Stomach (tissue), 9 donors: ENCODE measurements around the gene GOT1. TPM values are rescaled to one million over a fixed set of nuclear protein-coding genes. Genes with fewer than 3 reads are reported as not detected.

Experiments used
- DNase-seq, 2 donors: peaks; one replicate each; pipeline versions ENCODE4 v3.0.0 to v3.0.0-alpha.2; 2013 to 2019
- H3K27ac ChIP-seq, 5 donors: fragments of 200-600 bp in 4 of 5; sonication (generic) in 4 of 5; one replicate each; pipeline ENCODE4 v1.5.1; 2013 to 2019; ENCODE audit warnings: mild to moderate bottlenecking in 1 of 5, moderate library complexity in 1 of 5
- H3K27me3 ChIP-seq, 3 donors: fragments of 200-600 bp; sonication (generic); one replicate each; pipeline ENCODE4 v1.5.1; 2017 to 2019; ENCODE audit warnings: mixed run types in 1 of 3
- H3K36me3 ChIP-seq, 4 donors: fragments of 200-600 bp; sonication (generic); 1 replicate in 3 of 4; 2 replicates in 1 of 4; pipeline ENCODE4 v1.5.1; 2016 to 2019
- H3K4me1 ChIP-seq, 4 donors: fragments of 200-600 bp; sonication (generic); one replicate each; pipeline ENCODE4 v1.5.1; 2016 to 2019
- H3K4me3 ChIP-seq, 4 donors: fragments of 200-600 bp; sonication (generic) in 3 of 4; one replicate each; pipeline ENCODE4 v1.5.1; 2016 to 2019; ENCODE audit warnings: mild to moderate bottlenecking in 1 of 4
- H3K9me3 ChIP-seq, 4 donors: fragments of 200-600 bp; sonication (generic); one replicate each; pipeline ENCODE4 v1.5.1; 2016 to 2019
- CTCF ChIP-seq, 7 experiments: fragments of 450-650 bp in 4 of 7; fragments of 200-600 bp in 3 of 7; sonication (generic) in 3 of 7; IDR thresholded peaks; one replicate each; pipeline ENCODE4 v1.5.1; 2016 to 2019; ENCODE audit warnings: antibody characterized with exemption in 7 of 7, control low read depth in 2 of 7, mild to moderate bottlenecking in 1 of 7
- EP300 ChIP-seq: sonication (generic); formaldehyde crosslinking; IDR thresholded peaks from one replicate; pipeline ENCODE4 v1.6.1; 2017; ENCODE audit warnings: antibody characterized with exemption
- POLR2A ChIP-seq, 4 donors: fragments of 450-650 bp; IDR thresholded peaks; one replicate each; pipeline ENCODE4 v1.6.1; 2016; ENCODE audit warnings: antibody characterized with exemption in 4 of 4, control low read depth in 2 of 4, mild to moderate bottlenecking in 1 of 4, moderate library complexity in 1 of 4
- POLR2AphosphoS5 ChIP-seq, 3 donors: sonication (generic); formaldehyde crosslinking; IDR thresholded peaks; one replicate each; pipeline ENCODE4 v1.6.1; 2016; ENCODE audit warnings: antibody characterized with exemption in 3 of 3
- WGBS, 5 donors: extraction: QIAGEN DNeasy Blood & Tissue Kit in 3 of 5; methylation state at CpG; one replicate each; pipeline versions ENCODE4 v1.1.5 to v1.1.7; 2013 to 2018; 5-methylcytosine and 5-hydroxymethylcytosine counted together
- intact Hi-C: fragments of 100-400 bp; cut with DNase I; formaldehyde crosslinking; loops from one replicate; pipeline ENCODE4 v1.15.1; 2023; ENCODE audit warnings: low total_unique reads
- polyA plus RNA-seq, 3 donors: library from polyadenylated mRNA; stranded (reverse); fragments of 200-250 nt; gene quantifications; one replicate each; pipeline ENCODE4 v1.2.3, GENCODE V29; 2013
- total RNA-seq, 5 donors: library from RNA; depleted of rRNA; stranded (reverse); fragments of >200 nt; gene quantifications; one replicate each; pipeline versions ENCODE4 v1.1.0 to v1.2.3, GENCODE V29; 2014 to 2016
- donor health status: healthy with polysubstance abuse.
- donor health status: Bipolar disorder and iron deficiency.
- donor health status: healthy.

GOT1 gene
- total and polyA plus RNA-seq, 8 donors, result 25.5 to 131 (median 39.5) TPM

GRCh38 chr10:99372546-99373271, 57.7 kb downstream of the GOT1 start:
- intact Hi-C loops, result no loop called here
- TF ChIP-seq POLR2AphosphoS5 (IDR thresholded peaks at IDR 0.05) (no peak), POLR2A (IDR thresholded peaks at IDR 0.05) (no peak)
- WGBS, 5 donors, result 62 to 76% (median 75%) methylated on average over 9 of the region's 9 CpGs
- no peak overlapping the region for H3K4me3 ChIP-seq
- H3K27ac ChIP-seq, result no peak overlapping the region
- H3K4me1 ChIP-seq, result peaks cover 0 to 7% (median 0%) of the 10 kb centered on the region in 4 donors
- H3K9me3 ChIP-seq, result no peaks in the 10 kb centered on the region
- DNase-seq, result no peak
- H3K36me3 ChIP-seq, result no peaks in the 10 kb centered on the region
- H3K27me3 ChIP-seq, result no peaks in the 10 kb centered on the region

DNA sequence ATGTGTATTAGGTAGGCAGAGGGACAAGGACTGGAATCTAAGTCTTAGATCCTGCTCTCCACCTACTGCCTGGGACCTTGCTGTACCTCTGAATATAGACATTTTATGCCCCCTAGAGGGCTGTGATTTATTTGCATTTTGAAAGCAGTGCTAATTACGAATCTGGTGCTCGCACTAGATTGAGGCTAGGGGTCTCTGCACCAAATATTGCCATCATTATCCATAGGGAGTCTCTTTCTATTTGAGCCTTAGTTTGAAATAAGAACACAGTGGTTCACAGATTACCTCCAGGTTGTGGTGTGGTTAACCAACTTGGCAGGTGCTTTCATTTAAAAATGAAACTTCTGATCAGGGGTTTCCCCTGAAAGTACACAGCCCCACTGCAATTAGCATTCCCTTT, 59.4 kb downstream of the GOT1 start:
- peak in 1 of 2 donors; percentile 48 for DNase-seq
- Histone ChIP-seq H3K9me3 (no peaks in the 10 kb centered on the region), H3K4me1 (peaks cover 0 to 7% (median 0%) of the 10 kb centered on the region in 4 donors), H3K4me3 (no peak overlapping the region), H3K36me3 (no peaks in the 10 kb centered on the region), H3K27ac (no peak overlapping the region), H3K27me3 (no peaks in the 10 kb centered on the region)
- 18 to 31% (median 23%) methylated on average over 2 of the region's 2 CpGs for WGBS, 5 donors
- TF ChIP-seq CTCF (IDR thresholded peaks at IDR 0.05) (peak in 1 of 7 experiments; percentile 28), POLR2A (IDR thresholded peaks at IDR 0.05) (no peak), POLR2AphosphoS5 (IDR thresholded peaks at IDR 0.05) (no peak)
- intact Hi-C loops, result no loop called here

DNA sequence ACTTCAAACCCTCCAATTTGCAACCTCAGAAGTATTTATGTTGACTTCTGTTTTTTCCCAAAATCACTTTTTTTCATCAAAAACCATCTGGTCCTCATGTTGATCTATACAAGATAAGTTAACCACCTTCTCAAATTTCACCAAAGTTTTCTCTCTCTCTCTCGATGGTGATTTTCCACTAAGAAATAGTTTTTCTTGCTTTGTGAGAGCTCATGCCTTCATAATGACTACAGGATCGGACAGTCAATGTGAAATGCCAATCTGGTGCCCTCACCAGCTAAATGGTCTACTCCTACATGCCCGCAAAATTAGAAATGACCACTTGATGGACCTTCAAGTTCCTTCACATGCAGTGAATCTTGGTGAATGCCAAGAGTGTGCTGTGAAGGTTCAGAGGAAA, 60.9 kb downstream of the GOT1 start:
- no peaks in the 10 kb centered on the region for H3K9me3 ChIP-seq
- no peaks in the 10 kb centered on the region for H3K36me3 ChIP-seq
- no peaks in the 10 kb centered on the region for H3K27me3 ChIP-seq
- no peak for TF ChIP-seq POLR2A (IDR thresholded peaks at IDR 0.05)
- no peak for TF ChIP-seq EP300
- TF ChIP-seq CTCF (IDR thresholded peaks at IDR 0.05), result no peak
- no peak for TF ChIP-seq POLR2AphosphoS5 (IDR thresholded peaks at IDR 0.05)
- H3K4me3 ChIP-seq, result no peak overlapping the region
- no peak for DNase-seq
- WGBS, 5 donors, result 77 to 87% (median 80%) methylated on average over 3 of the region's 3 CpGs
- H3K27ac ChIP-seq, result no peak overlapping the region
- intact Hi-C loops, result no loop called here
- H3K4me1 ChIP-seq, result peaks cover 0 to 7% (median 0%) of the 10 kb centered on the region in 4 donors

DNA sequence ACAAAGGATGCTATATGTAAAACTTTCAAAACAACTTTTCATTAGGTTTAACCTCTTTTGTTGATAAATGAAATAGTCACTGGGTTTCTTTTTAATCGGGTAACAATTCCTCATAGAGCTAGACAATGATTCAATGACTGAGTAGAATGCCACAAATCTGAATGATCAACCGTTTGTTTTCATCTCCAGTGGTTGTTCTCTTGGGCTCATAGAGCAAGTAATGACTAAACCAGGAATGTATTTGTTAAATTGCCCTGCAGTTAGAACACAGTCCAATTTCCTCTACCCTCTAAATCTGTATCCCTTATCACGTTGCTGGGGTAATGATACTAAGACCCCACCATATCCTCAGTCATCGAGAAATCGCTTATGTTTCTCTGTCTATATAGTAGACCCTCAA, 61.3 kb downstream of the GOT1 start:
- intact Hi-C loops, result no loop called here
- Histone ChIP-seq H3K27ac (no peak overlapping the region), H3K9me3 (no peaks in the 10 kb centered on the region), H3K4me3 (no peak overlapping the region), H3K36me3 (no peaks in the 10 kb centered on the region), H3K27me3 (no peaks in the 10 kb centered on the region), H3K4me1 (peaks cover 0 to 7% (median 0%) of the 10 kb centered on the region in 4 donors)
- 79 to 87% (median 83%) methylated on average over 5 of the region's 5 CpGs for WGBS, 5 donors
- DNase-seq, result no peak
- no peak for TF ChIP-seq CTCF (IDR thresholded peaks at IDR 0.05)

- no peak overlapping the region for H3K4me3 ChIP-seq
- no peak for DNase-seq
- intact Hi-C loops, result no loop called here
Measured at GRCh38 chr10:99368646-99369045, 61.8 kb downstream of the GOT1 start.

More at GRCh38 chr10:99368646-99369045, 61.8 kb downstream of the GOT1 start:
- WGBS, 5 donors, result 15 to 60% (median 44%) methylated on average over 1 of the region's 1 CpG
- no peaks in the 10 kb centered on the region for H3K36me3 ChIP-seq
- no peaks in the 10 kb centered on the region for H3K27me3 ChIP-seq
- no peak for TF ChIP-seq EP300
- TF ChIP-seq CTCF (IDR thresholded peaks at IDR 0.05), result no peak
- TF ChIP-seq POLR2AphosphoS5 (IDR thresholded peaks at IDR 0.05), result no peak
- TF ChIP-seq POLR2A (IDR thresholded peaks at IDR 0.05), result no peak
- H3K9me3 ChIP-seq, result no peaks in the 10 kb centered on the region
- H3K4me1 ChIP-seq, result peaks cover 0 to 7% (median 0%) of the 10 kb centered on the region in 4 donors
- H3K27ac ChIP-seq, result no peak overlapping the region
